IMR-90 (cell line): Measurements from ENCODE around the gene SPATA24. TPM values are rescaled to one million over a fixed set of nuclear protein-coding genes. Genes with fewer than 3 reads are reported as not detected.

Experiments used
- ATAC-seq: fragments of 200-7000 bp; cut with Tn5 transposase; 2 replicates; pipeline ENCODE4 v1.9.1; 2020; ENCODE audit warnings: low read depth, mild to moderate bottlenecking, moderate library complexity
- BruUV-seq: library from RNA; stranded (reverse); fragments of 400-500 nt; replicated peaks from 2 replicates; lab custom pipeline; 2021; lab: Mats Ljungman, UMichigan
- CTCF ChIA-PET: fragments of 300-600 bp; formaldehyde crosslinking; extraction: SDS; loops from one replicate; lab custom pipeline; 2021; ENCODE audit warnings: antibody characterized with exemption; lab: Yijun Ruan, JAX
- POLR2A ChIA-PET: fragments of 300-600 bp; sonication (Branson Sonifier 250); formaldehyde crosslinking; loops from one replicate; lab custom pipeline; 2022; ENCODE audit warnings: antibody characterized with exemption; ENCODE audit not compliant: unreplicated experiment; lab: Charles Lee
- DNase-seq: peaks from one replicate; pipeline ENCODE4 v3.0.0; 2013
- H2AFZ ChIP-seq: replicated peaks from 2 replicates; pipeline ENCODE3; 2013; ENCODE audit warnings: low read length, mild to moderate bottlenecking; ENCODE audit not compliant: poor library complexity
- H2AK5ac ChIP-seq: 2 replicates; pipeline ENCODE4 v1.6.1; 2013; ENCODE audit warnings: low read depth, low read length, inconsistent platforms
- H2AK9ac ChIP-seq: replicated peaks from 2 replicates; pipeline ENCODE3; 2013; ENCODE audit warnings: mild to moderate bottlenecking, low read depth, low read length, moderate library complexity; ENCODE audit not compliant: poor library complexity
- H2BK120ac ChIP-seq: 2 replicates; pipeline ENCODE4 v1.6.1; 2013; ENCODE audit warnings: low read depth, low read length, inconsistent platforms
- H2BK15ac ChIP-seq: 3 replicates; pipeline ENCODE4 v1.6.1; 2013; ENCODE audit warnings: low read depth, low read length, inconsistent platforms
- H2BK20ac ChIP-seq: 2 replicates; pipeline ENCODE4 v1.6.1; 2013; ENCODE audit warnings: low read depth, mild to moderate bottlenecking, inconsistent platforms, low read length, moderate library complexity
- H2BK5ac ChIP-seq: 2 replicates; pipeline ENCODE4 v1.6.1; 2013; ENCODE audit warnings: mild to moderate bottlenecking, low read depth, low read length, inconsistent platforms; ENCODE audit not compliant: poor library complexity, severe bottlenecking
- H3K14ac ChIP-seq: replicated peaks from 2 replicates; pipeline ENCODE4 v1.6.1; 2013; ENCODE audit warnings: low read depth, low read length, inconsistent platforms
- H3K18ac ChIP-seq: 2 replicates; pipeline ENCODE4 v1.6.1; 2013; ENCODE audit warnings: low read depth, low read length, control low read depth
- H3K23ac ChIP-seq: 2 replicates; pipeline ENCODE4 v1.6.1; 2013; ENCODE audit warnings: low read depth, low read length, inconsistent platforms
- H3K27ac ChIP-seq: 2 replicates; pipeline ENCODE4 v1.5.1; 2013; ENCODE audit warnings: mild to moderate bottlenecking, control low read depth, low read length; ENCODE audit not compliant: insufficient read depth
- H3K27me3 ChIP-seq: 2 replicates; pipeline ENCODE4 v1.6.1; 2013; ENCODE audit warnings: low read length; ENCODE audit not compliant: control insufficient read depth, insufficient read depth
- H3K36me3 ChIP-seq: 2 replicates; pipeline ENCODE4 v1.6.1; 2013; ENCODE audit warnings: low read length, mixed read lengths; ENCODE audit not compliant: control insufficient read depth, insufficient read depth
- H3K4ac ChIP-seq: 2 replicates; pipeline ENCODE4 v1.6.1; 2013; ENCODE audit warnings: low read depth, low read length, inconsistent platforms
- H3K4me1 ChIP-seq: 2 replicates; pipeline ENCODE4 v1.6.1; 2013; ENCODE audit warnings: low read length, mixed read lengths; ENCODE audit not compliant: control insufficient read depth, insufficient read depth
- H3K4me2 ChIP-seq: 2 replicates; pipeline ENCODE4 v1.6.1; 2013; ENCODE audit warnings: low read depth, mild to moderate bottlenecking, control low read depth, low read length, moderate library complexity
- H3K4me3 ChIP-seq: 2 replicates; pipeline ENCODE4 v1.5.1; 2013; ENCODE audit warnings: low read depth, mild to moderate bottlenecking, control low read depth, low read length, moderate library complexity; ENCODE audit not compliant: insufficient read depth
- H3K56ac ChIP-seq: 2 replicates; pipeline ENCODE4 v1.6.1; 2013; ENCODE audit warnings: low read length, inconsistent platforms; ENCODE audit not compliant: insufficient read depth; ENCODE audit errors: extremely low read depth
- H3K79me1 ChIP-seq, 2 experiments: 2 replicates each; pipeline ENCODE4 v1.6.1; 2013; ENCODE audit warnings: low read length in 2 of 2, inconsistent platforms in 1 of 2, low read depth in 1 of 2
- H3K9ac ChIP-seq: 2 replicates; pipeline ENCODE4 v1.6.1; 2013; ENCODE audit warnings: low read depth, low read length, control low read depth
- H3K9me1 ChIP-seq: 2 replicates; pipeline ENCODE4 v1.6.1; 2013; ENCODE audit warnings: low read length, inconsistent platforms; ENCODE audit not compliant: insufficient read depth
- H3K9me3 ChIP-seq: 2 replicates; pipeline ENCODE4 v1.6.1; 2013; ENCODE audit warnings: low read length; ENCODE audit not compliant: control insufficient read depth, insufficient read depth
- H4K20me1 ChIP-seq: 2 replicates; pipeline ENCODE4 v1.6.1; 2013; ENCODE audit warnings: low read length, inconsistent platforms; ENCODE audit not compliant: insufficient read depth
- H4K5ac ChIP-seq: 2 replicates; pipeline ENCODE4 v1.6.1; 2013; ENCODE audit warnings: mild to moderate bottlenecking, low read depth, low read length, control low read depth
- H4K8ac ChIP-seq, 2 experiments: 2 replicates each; pipeline ENCODE4 v1.6.1; 2013; ENCODE audit warnings: low read depth in 2 of 2, low read length in 2 of 2, control low read depth in 1 of 2, inconsistent platforms in 1 of 2
- H4K91ac ChIP-seq: 2 replicates; pipeline ENCODE4 v1.6.1; 2013; ENCODE audit warnings: low read depth, low read length, inconsistent platforms; ENCODE audit not compliant: insufficient read depth
- BHLHE40 ChIP-seq: fragments of 150-350 bp; IDR thresholded peaks from 2 replicates; pipeline ENCODE4 v1.6.1; 2016; ENCODE audit warnings: mild to moderate bottlenecking, low read depth, low read length
- CEBPB ChIP-seq: IDR thresholded peaks from 2 replicates; pipeline ENCODE4 v1.6.1; 2012; ENCODE audit warnings: low read depth, low read length, improper control_type of control experiment
- CHD1 ChIP-seq: IDR thresholded peaks from 2 replicates; pipeline ENCODE4 v1.6.1; 2012; ENCODE audit warnings: low read depth, low read length, improper control_type of control experiment
- CTCF ChIP-seq: conservative IDR thresholded peaks from 2 replicates; pipeline ENCODE4 v1.5.1; 2012; ENCODE audit warnings: mild to moderate bottlenecking, low read depth, low read length, improper control_type of control experiment
- ELK1 ChIP-seq: fragments of 150-350 bp; IDR thresholded peaks from 2 replicates; pipeline ENCODE4 v1.6.1; 2016; ENCODE audit warnings: low read depth, mild to moderate bottlenecking, low read length, moderate library complexity, borderline replicate concordance
- FOS ChIP-seq: fragments of 150-350 bp; IDR thresholded peaks from 2 replicates; pipeline ENCODE4 v1.6.1; 2016; ENCODE audit warnings: low read depth, low read length
- MAFK ChIP-seq: IDR thresholded peaks from 2 replicates; pipeline ENCODE4 v1.6.1; 2012; ENCODE audit warnings: low read depth, low read length, improper control_type of control experiment
- MAZ ChIP-seq: IDR thresholded peaks from 2 replicates; pipeline ENCODE4 v1.6.1; 2012; ENCODE audit warnings: low read depth, mild to moderate bottlenecking, low read length, improper control_type of control experiment, moderate library complexity, borderline replicate concordance
- MXI1 ChIP-seq: IDR thresholded peaks from 2 replicates; pipeline ENCODE4 v1.6.1; 2012; ENCODE audit warnings: low read depth, mild to moderate bottlenecking, low read length, moderate library complexity, borderline replicate concordance
- NFE2L2 ChIP-seq: fragments of 150-350 bp; IDR thresholded peaks from 2 replicates; pipeline ENCODE4 v1.6.1; 2016; ENCODE audit warnings: low read depth, mild to moderate bottlenecking, low read length
- POLR2A ChIP-seq: IDR thresholded peaks from 2 replicates; pipeline ENCODE4 v1.6.1; 2012; ENCODE audit warnings: mild to moderate bottlenecking, low read depth, low read length
- RAD21 ChIP-seq: IDR thresholded peaks from 2 replicates; pipeline ENCODE4 v1.6.1; 2012; ENCODE audit warnings: low read length, improper control_type of control experiment
- RCOR1 ChIP-seq: IDR thresholded peaks from 2 replicates; pipeline ENCODE4 v1.6.1; 2012; ENCODE audit warnings: mild to moderate bottlenecking, low read length, improper control_type of control experiment; ENCODE audit not compliant: insufficient replicate concordance
- RFX5 ChIP-seq: IDR thresholded peaks from 2 replicates; pipeline ENCODE4 v1.8.0; 2012; ENCODE audit warnings: low read depth, mild to moderate bottlenecking, low read length, moderate library complexity
- SMC3 ChIP-seq: fragments of 150-350 bp; IDR thresholded peaks from 2 replicates; pipeline ENCODE4 v1.6.1; 2016; ENCODE audit warnings: low read depth, mild to moderate bottlenecking, antibody characterized with exemption, low read length, moderate library complexity
- USF2 ChIP-seq: fragments of 150-350 bp; IDR thresholded peaks from 2 replicates; pipeline ENCODE4 v1.6.1; 2017; ENCODE audit warnings: mild to moderate bottlenecking, antibody characterized with exemption, low read length, low read depth
- WGBS, 2 experiments: methylation state at CpG; one replicate each; pipeline versions ENCODE4 v1.1.5 to v1.1.7; 2013; ENCODE audit warnings: missing lambda C conversion rate in 2 of 2; ENCODE audit not compliant: insufficient read length in 1 of 2; ENCODE audit errors: extremely low coverage in 2 of 2; 5-methylcytosine and 5-hydroxymethylcytosine counted together
- dilution Hi-C: fragments of 300-500 bp; cut with HindIII; formaldehyde crosslinking; loops from one replicate; pipeline ENCODE4 v1.14.3; 2018; ENCODE audit warnings: low sequenced_read_pairs; ENCODE audit not compliant: unreplicated experiment
- in situ Hi-C: fragments of 300-500 bp; cut with MboI; formaldehyde crosslinking; loops from 3 replicates; pipeline ENCODE4 v1.14.3; 2019; ENCODE audit warnings: low sequenced_read_pairs, inconsistent platforms, mixed read lengths
- intact Hi-C: fragments of 100-400 bp; cut with micrococcal nuclease; formaldehyde crosslinking; loops from 2 replicates; pipeline ENCODE4 v1.10.0; 2022
- polyA plus RNA-seq, 3 experiments: library from polyadenylated mRNA; depleted of rRNA; stranded (reverse); fragments of >200 nt; gene quantifications; 2 replicates each; pipeline ENCODE4 v1.2.3, GENCODE V29; 2012; ENCODE audit warnings: low replicate concordance in 1 of 3
- total RNA-seq: library from RNA; depleted of rRNA; stranded (reverse); fragments of >200 nt; gene quantifications from 2 replicates; pipeline ENCODE4 v1.2.3, GENCODE V29; 2012

The SPATA24 gene
- total and polyA plus RNA-seq, 2 of the 4 experiments (the other 2 are of a cell fraction) = 4.1 to 4.3 TPM

- H3K4ac ChIP-seq = no peak overlapping the region
- intact Hi-C loops = no loop called here
- no peak for ATAC-seq
- no peaks in the 10 kb centered on the region for H3K27me3 ChIP-seq
- H3K14ac ChIP-seq = no peak overlapping the region
- no peak overlapping the region for H3K4me3 ChIP-seq
- H2BK15ac ChIP-seq = no peak overlapping the region
- H3K79me1 ChIP-seq = no peaks in the 10 kb centered on the region
- no peak overlapping the region for H3K27ac ChIP-seq
- H2BK120ac ChIP-seq = no peak overlapping the region
- H3K9me3 ChIP-seq = no peaks in the 10 kb centered on the region
- no peak for DNase-seq
- no TSS peak for BruUV-seq
- no peak for TF ChIP-seq SMC3
- no peak for TF ChIP-seq MAZ
- TF ChIP-seq RFX5 = no peak
- no peak for TF ChIP-seq USF2
- TF ChIP-seq NFE2L2 = no peak
- no peak for TF ChIP-seq RAD21
- TF ChIP-seq FOS = no peak
- TF ChIP-seq ELK1 = no peak
- no peak for TF ChIP-seq MXI1
- TF ChIP-seq CEBPB = no peak
- no peak for TF ChIP-seq MAFK
- TF ChIP-seq RCOR1 = no peak
- no peak for TF ChIP-seq POLR2A
- TF ChIP-seq CTCF = no peak
- TF ChIP-seq CHD1 = no peak
- no peak for TF ChIP-seq BHLHE40
- no peaks in the 10 kb centered on the region for H4K20me1 ChIP-seq
- H3K4me2 ChIP-seq = no peak overlapping the region
- H3K9me1 ChIP-seq = no peaks in the 10 kb centered on the region
- no peak overlapping the region for H3K18ac ChIP-seq
- dilution Hi-C loops = loop anchor here (25.0 kb wide), 1 partner anchor 98 kb away; no protein-coding TSS in a partner anchor
- no peak overlapping the region for H2AFZ ChIP-seq
- H2BK20ac ChIP-seq = no peak overlapping the region
- CTCF ChIA-PET = no interaction called here
- peaks cover 9% of the 10 kb centered on the region; the same call in 1 of the 2 replicates for H3K4me1 ChIP-seq
- H3K56ac ChIP-seq = no peak overlapping the region
- no peak overlapping the region for H2BK5ac ChIP-seq
- no peak overlapping the region for H2AK5ac ChIP-seq
- H3K36me3 ChIP-seq = peaks cover 19% of the 10 kb centered on the region
- in situ Hi-C loops = no loop called here
- H4K91ac ChIP-seq = no peak overlapping the region
- no peak overlapping the region for H2AK9ac ChIP-seq
- H4K8ac ChIP-seq = no peak overlapping the region
- H4K5ac ChIP-seq = no peak overlapping the region
- POLR2A ChIA-PET = no interaction called here
- H3K9ac ChIP-seq = no peak overlapping the region
- 83% methylated on average over 1 of the region's 9 CpGs; no CpG with 5 or more reads in 1 of the 2 experiments for WGBS, 2 experiments
- H3K23ac ChIP-seq = no peak overlapping the region
Measured at GRCh38 chr5:139414581-139415130, 10.8 kb upstream of the SPATA24 start.
